NCI-H1048 (cell line): ENCODE results near the gene BIRC2.

Source experiments
- DNase-seq: peaks from one replicate; lab custom pipeline; 2025; lab: John Stamatoyannopoulos, UW

Gene BIRC2

GRCh38 chr11:102375720-102376399, 28.8 kb downstream of the BIRC2 start:
- no peak for DNase-seq

DNA sequence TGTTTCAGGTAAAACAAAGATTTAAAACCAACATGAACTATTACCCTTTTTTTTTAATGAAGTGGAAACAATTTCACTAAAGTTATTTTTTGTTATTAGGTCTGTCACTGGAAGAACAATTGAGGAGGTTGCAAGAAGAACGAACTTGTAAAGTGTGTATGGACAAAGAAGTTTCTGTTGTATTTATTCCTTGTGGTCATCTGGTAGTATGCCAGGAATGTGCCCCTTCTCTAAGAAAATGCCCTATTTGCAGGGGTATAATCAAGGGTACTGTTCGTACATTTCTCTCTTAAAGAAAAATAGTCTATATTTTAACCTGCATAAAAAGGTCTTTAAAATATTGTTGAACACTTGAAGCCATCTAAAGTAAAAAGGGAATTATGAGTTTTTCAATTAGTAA, 30.9 kb downstream of the BIRC2 start:
- DNase-seq, result no peak

DNA sequence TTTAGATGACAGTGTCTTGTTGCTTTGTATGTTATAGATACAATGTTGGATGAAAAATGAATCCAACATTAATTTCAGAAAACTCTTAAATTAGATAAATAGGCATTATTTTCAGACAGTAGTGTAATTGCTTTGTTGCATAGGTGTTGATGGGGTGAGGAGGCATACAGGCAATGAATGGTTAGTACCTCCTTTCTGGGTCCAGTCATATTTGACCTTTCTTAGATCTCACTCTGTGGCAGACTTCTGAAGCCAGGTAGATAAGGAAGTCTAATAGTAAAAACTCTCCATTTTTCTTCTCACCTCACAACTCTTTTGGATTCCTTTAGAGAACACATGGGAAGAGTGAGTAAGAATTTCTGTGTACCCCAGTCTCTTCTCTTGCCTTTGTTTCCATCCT, 31.8 kb downstream of the BIRC2 start:
- no peak for DNase-seq

GRCh38 chr11:102382384-102382783, 35.4 kb downstream of the BIRC2 start:
- DNase-seq, result no peak

DNA sequence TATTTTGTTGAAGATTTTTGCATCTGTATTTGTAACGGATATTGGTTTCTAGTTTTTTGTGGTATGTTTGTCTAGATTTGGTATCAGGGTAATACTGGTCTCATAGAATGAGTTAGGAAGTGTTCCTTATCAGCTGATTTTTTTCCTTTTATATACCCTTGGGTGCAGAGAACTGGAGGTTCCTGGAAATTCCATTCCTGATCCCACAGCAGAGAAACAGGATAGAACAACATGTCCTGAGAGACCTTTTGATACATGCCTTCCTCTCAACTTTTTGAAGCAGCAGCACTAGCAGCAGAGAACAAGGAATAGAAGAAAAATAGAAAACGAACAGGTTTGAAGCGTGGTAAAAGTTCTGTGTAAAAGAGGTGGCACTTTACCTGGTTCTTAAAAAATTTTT, 36.8 kb downstream of the BIRC2 start:
- no peak for DNase-seq

- no peak for DNase-seq
These were observed 37.5 kb downstream of the BIRC2 start for GRCh38 chr11:102384419-102385079.

- no peak for DNase-seq
These were observed 38.3 kb downstream of the BIRC2 start for GRCh38 chr11:102385085-102386007.

DNA sequence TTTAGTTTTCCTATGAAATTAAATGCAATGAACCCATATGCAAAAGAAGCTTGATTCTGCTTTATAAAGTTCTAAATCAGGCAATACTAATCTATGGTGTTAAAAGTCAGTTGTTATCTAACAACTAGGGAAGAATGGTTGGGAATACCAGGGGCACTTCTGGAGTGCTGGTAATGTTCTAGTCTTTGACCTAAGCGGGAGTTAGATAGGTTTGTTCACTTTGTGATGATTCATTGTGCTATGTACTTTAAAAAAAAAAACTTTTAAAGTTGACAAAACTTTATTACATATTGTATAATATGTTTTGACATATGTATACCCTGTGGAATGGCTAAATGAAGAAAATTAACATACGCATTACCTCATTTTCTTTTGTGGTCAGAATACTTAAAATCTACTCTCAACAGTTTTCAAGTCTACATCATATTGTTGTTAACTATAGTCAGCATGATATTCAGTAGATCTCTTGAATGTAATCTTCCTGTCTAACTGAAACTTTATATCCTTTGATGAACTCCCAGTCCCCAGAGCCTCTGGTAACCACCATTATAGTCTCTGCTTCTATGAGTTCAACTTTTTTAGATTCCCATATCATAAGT, 39.2 kb downstream of the BIRC2 start:
- no peak for DNase-seq

DNA sequence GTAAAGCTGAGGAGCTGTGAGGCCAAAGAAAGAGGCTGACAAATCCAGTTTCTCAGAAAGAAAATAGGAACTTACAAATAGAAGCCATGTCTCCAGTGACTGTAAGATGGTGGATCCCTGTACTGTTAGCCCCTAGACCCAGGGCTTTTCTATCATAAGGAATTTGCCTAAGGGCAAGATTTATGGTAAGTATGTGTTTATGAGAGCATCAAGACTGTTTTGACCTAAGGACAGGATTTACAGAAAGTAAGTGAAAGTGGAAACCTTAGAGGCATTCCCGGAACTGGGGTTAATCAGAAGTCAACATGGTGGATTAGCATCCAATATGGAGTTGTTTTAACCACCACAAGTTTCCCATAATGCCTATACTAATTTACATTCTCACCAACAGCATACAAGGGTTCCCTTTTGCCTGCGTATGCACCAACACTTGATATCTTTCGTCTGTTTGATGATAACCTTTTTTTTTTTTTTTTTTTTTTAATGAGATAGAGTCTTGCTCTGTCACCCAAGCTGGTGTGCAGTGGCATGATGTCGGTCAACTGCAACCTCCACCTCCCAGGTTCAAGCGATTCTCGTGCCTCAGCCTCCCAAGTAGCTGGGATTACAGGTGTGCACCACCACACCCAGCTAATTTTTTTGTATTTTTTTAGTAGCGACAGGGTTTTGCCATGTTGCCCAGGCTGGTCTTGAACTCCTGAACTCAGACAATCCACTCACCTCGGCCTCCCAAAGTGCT, 40.2 kb downstream of the BIRC2 start:
- DNase-seq, result no peak

- DNase-seq, result no peak
These were observed 42.2 kb downstream of the BIRC2 start for GRCh38 chr11:102389253-102389652.

GRCh38 chr11:102390667-102391465, 43.9 kb downstream of the BIRC2 start:
- DNase-seq, result no peak

DNA sequence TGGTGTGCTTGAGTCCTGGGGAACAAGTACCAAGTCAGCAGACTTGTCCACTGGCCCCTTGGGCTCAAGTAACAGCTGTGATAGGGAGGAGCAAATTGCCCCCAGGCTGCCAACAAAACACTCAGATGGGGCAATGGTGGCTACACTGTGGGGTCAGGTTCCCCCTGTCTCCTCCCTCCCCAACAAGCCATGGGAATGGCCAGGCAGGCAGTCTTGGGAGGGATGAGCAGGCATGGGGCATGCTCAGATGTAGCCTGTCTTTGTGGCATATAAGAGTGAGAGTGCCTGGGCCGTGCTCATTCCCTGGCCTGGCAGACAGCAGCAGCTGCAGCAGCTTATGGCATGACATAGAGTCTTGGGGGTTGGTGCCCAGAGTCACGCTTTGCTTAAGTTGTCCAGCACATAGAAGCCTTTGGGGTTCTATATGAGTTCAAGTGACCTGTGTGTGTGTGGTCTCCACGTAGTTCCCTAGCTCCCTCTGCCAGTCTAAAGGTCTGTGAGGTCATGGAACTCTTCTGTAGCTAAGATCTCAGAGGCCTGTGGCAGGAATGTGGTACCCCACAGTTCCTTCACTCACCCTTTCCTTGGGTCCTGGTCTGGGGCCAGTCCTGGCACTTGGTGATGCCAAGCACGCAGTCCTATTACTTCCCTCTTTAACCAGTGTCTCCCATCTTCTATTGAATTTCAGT, 44.7 kb downstream of the BIRC2 start:
- DNase-seq, result no peak

- DNase-seq, result no peak
These were observed 46.3 kb downstream of the BIRC2 start for GRCh38 chr11:102393272-102393730.

DNA sequence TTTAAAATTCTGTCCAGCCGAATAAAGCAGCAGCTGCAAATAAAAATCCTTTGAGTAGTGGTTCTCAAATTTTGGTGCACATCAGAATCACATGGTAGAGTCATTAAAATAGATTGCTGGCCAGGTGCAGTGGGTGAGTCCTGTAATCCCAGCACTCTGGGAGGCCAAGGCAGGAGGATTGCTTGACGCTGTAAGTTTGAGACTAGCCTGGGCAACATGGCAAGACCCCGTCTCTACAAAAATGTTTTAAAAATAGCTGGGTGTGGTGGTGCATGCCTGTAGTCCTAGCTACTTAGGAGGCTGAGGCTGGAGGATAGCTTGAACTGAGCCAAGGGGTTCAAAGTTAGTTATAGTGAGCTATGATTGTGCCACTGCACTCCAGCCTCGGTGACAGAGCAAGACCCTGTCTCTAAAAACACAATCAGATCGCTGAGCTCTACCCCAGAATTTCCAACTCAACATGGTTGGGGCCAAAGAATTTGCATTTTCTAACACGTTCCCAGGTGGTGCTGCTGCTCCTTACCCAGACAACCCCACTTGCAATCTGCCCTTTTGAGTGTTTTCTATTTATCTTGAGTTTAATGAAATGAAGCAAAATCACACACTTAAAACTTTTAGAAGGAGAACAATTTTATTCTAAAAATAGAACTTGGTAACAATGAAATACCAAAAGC, 48.8 kb downstream of the BIRC2 start:
- no peak for DNase-seq

- no peak for DNase-seq
These were observed 49.9 kb downstream of the BIRC2 start for GRCh38 chr11:102396708-102397563.

DNA sequence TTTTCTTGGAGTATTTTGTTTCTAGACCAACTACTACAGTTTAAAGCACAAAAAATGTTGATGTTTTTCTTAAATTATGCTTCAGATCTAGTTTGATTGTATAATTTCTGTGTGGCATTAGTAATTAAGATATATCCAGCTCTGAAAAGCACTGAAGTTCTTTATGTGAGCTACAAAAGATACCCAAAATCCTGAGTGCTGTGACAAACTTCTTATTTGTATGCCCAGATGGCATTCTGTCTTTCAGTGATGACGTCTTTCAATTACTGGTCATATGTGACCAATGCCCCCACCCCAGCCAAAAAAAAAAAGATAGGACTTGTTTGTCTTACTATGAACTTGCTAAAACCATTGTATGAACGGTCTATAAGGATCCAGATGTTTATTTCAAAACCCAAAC, 51.3 kb downstream of the BIRC2 start:
- DNase-seq, result no peak

GRCh38 chr11:102399189-102399588, 52.2 kb downstream of the BIRC2 start:
- DNase-seq, result no peak

DNA sequence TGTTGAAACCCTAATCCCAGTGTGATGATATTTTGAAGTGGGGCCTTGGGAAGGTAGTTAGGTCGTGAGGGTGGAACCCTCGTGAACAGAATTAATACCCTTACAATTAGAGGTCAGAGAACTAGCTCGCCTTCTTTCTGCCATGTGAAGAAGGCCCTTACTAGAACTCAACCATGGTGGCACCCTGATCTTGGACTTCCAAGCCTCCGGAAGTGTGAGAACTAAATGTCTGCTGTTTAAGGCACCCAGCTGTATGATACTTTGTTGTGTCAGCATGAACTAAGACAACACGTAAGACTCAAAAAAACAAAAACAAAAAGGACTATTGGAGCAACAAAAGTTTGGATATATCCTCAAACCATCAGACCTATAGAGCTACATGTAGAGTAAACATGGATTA, 53.6 kb downstream of the BIRC2 start:
- no peak for DNase-seq

- no peak for DNase-seq
These were observed 54.9 kb downstream of the BIRC2 start for GRCh38 chr11:102401905-102402304.
